HG03103 (cell line): Measurements from ENCODE around the gene TMTC2.

ENCODE experiments used
- ATAC-seq: cut with Tn5 transposase; IDR thresholded peaks from one replicate; pipeline ENCODE4 v1.9.1; 2021; ENCODE audit warnings: low read depth; ENCODE audit not compliant: unreplicated experiment

The TMTC2 gene

DNA sequence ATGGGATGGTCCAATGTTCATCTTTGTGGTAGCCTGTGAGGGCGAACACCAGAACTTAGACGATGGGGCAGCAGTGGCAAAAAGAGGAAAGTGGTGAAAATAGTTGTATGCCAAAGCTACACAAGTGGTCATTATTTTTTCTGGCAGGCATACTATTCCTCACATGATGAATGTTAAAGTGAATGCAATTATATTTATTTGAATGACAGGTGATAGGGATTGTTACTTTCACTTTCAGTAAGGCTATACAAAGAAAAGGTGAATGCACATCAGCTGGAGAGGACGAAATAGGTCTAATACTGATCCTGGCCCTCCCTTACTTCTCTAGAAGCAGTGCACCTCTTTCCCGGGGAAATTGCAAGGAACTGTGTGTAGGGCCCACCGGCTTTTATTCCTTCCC is 470.1 kb downstream of the TMTC2 start:
- ATAC-seq = no peak

GRCh38 chr12:83157604-83158003 is 470.9 kb downstream of the TMTC2 start:
- ATAC-seq = no peak

DNA sequence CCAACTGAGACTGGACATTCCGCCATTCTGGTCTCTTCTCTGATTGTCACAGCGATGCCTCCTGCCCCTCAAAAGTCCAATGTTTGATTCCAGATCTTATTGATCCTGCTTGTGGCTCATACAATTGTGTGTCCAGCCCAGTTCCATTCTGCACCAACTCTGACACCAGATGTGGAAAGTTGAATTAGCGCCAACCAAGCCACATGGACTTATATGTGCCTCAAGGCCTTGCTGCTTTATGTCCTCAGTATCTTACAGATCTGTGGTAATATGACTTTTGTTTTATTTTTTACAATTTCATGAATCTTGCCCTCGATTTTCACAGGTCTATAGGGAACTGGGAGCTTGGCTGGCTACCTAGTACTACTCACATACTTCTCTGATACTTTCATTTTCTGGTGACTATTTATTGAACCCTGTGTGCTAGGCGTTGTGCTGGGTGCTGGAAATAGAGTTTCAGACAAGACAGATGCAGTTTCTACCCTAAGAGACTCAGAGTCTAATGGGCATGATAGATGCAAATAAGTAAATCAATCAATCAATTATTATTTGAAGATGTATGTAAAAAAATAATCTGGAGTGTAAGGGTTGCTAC is 472.0 kb downstream of the TMTC2 start:
- ATAC-seq = no peak

DNA sequence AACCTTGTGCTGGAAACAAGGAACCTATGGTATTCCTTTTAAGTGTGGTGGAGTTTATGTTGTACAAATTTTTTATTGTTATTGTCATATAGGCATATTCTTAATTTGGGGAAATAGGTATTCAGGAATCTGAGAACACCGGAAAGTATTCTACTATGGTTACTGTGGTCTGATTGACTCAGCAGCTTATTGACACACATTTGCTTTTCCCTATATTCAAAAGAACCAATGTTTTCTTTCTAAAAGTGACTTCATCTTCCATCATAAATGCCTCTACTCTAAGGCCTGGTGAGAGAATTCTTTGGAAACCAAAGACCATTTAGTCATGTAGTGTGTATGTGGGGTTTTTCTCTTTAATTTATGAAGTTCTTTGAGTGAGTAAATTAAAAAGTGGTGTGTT is 474.8 kb downstream of the TMTC2 start:
- no peak for ATAC-seq

- ATAC-seq = no peak
These were observed 482.0 kb downstream of the TMTC2 start for GRCh38 chr12:83168751-83169150.

- ATAC-seq = no peak
These were observed 485.7 kb downstream of the TMTC2 start for GRCh38 chr12:83172441-83172840.

DNA sequence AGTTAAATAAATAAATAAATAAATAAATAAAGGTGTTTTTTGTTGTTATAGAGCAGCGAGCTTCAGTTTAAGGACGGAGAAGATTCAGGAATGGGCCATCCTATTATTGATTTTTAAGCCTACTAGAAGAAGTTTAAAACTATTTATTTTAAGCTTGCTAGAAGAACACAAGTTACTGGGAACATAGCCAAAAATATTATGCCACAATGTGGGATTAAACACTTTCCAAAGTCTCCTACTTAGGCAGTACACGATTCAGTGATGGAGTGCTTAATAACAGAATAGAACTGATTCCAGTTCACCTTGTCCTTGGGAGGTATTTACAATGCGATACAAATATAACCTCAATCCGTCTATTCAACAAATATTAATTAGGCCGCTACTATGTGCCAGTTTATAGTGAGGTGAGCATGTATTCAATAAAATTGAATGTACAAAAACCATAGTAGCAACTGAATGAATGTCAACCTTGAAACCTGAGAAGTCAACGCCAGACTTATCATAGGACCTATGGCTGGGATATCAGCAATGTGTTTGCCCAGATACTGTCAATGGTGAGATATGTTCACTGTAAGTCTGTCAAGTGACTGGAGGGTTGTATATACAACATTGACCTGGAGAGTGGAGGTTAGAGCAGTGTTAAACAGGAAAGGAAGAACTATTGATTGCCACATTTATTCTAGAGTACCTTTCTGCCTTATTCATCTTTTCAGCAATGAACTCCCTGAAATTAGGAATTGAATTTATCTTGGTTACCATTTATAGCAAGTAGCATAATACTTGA is 486.4 kb downstream of the TMTC2 start:
- no peak for ATAC-seq

DNA sequence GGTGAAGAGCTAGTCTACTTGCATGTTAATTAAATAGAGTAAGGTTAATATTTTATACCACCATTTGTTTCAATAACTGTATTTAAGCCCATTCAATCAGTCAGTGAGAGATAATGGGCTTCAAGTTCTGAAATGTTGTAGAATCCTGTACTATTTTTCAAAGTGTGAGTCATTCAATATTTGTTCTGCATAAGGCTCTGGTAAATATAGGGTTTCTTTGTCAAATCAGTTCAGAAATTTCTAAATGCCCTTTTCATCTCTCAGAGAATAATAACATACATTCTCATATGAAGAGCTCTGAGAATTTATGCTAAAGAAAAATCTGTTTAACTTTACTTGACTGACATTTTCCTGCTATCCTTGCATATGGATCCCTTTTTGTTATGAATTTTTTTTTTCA is 493.3 kb downstream of the TMTC2 start:
- no peak for ATAC-seq

DNA sequence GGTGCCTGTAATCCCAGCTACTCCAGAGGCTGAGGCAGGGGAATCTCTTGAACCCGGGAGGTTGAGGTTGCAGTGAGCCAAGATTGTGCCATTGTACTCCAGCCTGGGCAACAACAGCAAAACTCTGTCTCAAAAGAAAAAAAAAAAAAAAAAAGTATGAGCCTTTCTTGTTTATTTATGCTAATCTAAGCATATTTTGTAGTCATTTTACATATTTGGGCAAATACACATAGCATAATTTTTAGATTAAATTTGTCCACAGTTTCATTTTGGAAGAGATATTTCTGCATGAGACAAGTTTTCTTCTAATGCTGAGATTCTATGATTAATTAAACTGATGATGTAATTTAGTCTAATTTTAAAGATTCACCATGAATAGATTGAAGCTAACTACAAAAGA is 494.4 kb downstream of the TMTC2 start:
- ATAC-seq = no peak

- ATAC-seq = no peak
These were observed 496.4 kb downstream of the TMTC2 start for GRCh38 chr12:83183132-83183531.
